Immature natural killer cell (primary cell): ENCODE data around the gene HDDC3. TPM values are rescaled to one million over a fixed set of nuclear protein-coding genes. Genes with fewer than 3 reads are reported as not detected.
"Not testable (repeated sequence)": the region's sequence is repeated elsewhere in the genome, so short reads cannot be mapped to it uniquely, and the experiment has no call there.

Experiments
- DNase-seq, 3 donors: peaks; one replicate each; pipeline ENCODE4 v3.0.0; 2022; ENCODE audit warnings: mixed read lengths in 1 of 3
- H3K27ac Mint-ChIP-seq, 6 donors: one replicate each; pipeline ENCODE4 v1.8.0; 2020; ENCODE audit warnings: mixed read lengths in 6 of 6, mild to moderate bottlenecking in 5 of 6, inconsistent platforms in 4 of 6, moderate library complexity in 3 of 6
- H3K27me3 Mint-ChIP-seq, 3 donors: one replicate each; pipeline ENCODE4 v1.8.0; 2020 to 2021; ENCODE audit warnings: low read depth in 3 of 3, mild to moderate bottlenecking in 3 of 3, mixed read lengths in 3 of 3, moderate library complexity in 3 of 3, inconsistent platforms in 1 of 3
- H3K36me3 Mint-ChIP-seq, 3 donors: one replicate each; pipeline ENCODE4 v1.8.0; 2020; ENCODE audit warnings: mixed read lengths in 3 of 3, inconsistent platforms in 2 of 3, mild to moderate bottlenecking in 2 of 3
- H3K4me1 Mint-ChIP-seq, 2 donors: one replicate each; pipeline ENCODE4 v1.8.0; 2020; ENCODE audit warnings: inconsistent platforms in 2 of 2, mild to moderate bottlenecking in 2 of 2, mixed read lengths in 2 of 2, moderate library complexity in 1 of 2
- H3K4me3 Mint-ChIP-seq, 5 donors: one replicate each; pipeline ENCODE4 v1.8.0; 2020; ENCODE audit warnings: mild to moderate bottlenecking in 5 of 5, mixed read lengths in 5 of 5, inconsistent platforms in 3 of 5, moderate library complexity in 3 of 5
- H3K9me3 Mint-ChIP-seq, 6 donors: one replicate each; pipeline ENCODE4 v1.8.0; 2020; ENCODE audit warnings: mild to moderate bottlenecking in 6 of 6, mixed read lengths in 6 of 6, inconsistent platforms in 4 of 6, moderate library complexity in 3 of 6
- polyA plus RNA-seq, 3 donors: library from polyadenylated mRNA; unstranded; fragments of 300-500 nt; fragmentation: Illumina TruSeq; gene quantifications; one replicate each; pipeline ENCODE4 v1.2.3, GENCODE V29; 2021

The HDDC3 gene
- polyA plus RNA-seq, 3 donors from 2014 or later, result 25.5 to 33.1 (median 32.1) TPM

DNA sequence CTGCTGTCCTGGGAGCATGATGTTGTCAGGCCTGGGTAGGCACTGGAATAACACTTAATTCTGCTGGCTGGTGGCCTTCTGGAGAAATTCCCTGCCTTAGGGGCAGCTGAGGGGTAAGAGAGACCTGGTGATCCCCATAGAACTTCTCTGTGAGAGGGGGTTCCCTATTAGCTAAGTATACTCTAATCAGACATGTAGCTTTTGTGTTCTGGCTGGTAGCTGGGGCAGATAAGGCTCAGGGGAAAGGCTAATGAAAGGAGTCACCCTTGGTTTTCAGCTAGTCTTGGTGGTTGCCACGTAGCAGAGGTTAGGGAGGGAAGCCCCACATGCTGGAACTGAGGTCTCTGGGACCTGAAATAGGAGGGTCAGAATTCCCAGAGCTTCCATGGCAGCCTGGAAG is 952 bp upstream of the HDDC3 start:
- H3K9me3 Mint-ChIP-seq, result no peaks in the 10 kb centered on the region
- H3K27me3 Mint-ChIP-seq, result peaks cover 0 to 16% (median 11%) of the 10 kb centered on the region in 3 donors
- H3K27ac Mint-ChIP-seq, result peak overlapping the region in 3 of 6 donors; percentile 34 to 93 (median 49)
- H3K4me1 Mint-ChIP-seq, result peaks cover 52 to 64% of the 10 kb centered on the region in 2 donors
- H3K4me3 Mint-ChIP-seq, result peak overlapping the region; percentile 21 to 96 (median 55)
- peaks cover 2 to 3% (median 2%) of the 10 kb centered on the region in 3 donors for H3K36me3 Mint-ChIP-seq
- no peak for DNase-seq

DNA sequence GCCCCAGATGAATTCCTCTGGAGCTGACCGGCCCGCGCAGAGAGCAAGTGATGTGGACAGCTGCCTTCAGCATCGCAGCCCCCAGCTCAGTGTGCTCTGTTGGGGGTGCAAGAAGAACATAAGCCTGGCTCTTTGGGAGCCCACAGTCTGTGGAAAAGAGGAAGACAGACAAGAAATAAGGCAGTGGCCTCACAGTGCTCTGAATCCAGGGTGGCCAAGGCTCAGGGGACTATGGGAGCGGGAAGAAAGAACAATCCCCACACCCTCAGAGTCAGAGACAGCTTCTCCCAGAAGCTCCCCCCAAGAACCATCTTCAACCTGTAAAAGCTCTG is 277 bp upstream of the HDDC3 start:
- peak overlapping the region; percentile 95 to 97 (median 96) for H3K4me3 Mint-ChIP-seq
- H3K27me3 Mint-ChIP-seq, result peaks cover 0 to 16% (median 11%) of the 10 kb centered on the region in 3 donors
- H3K36me3 Mint-ChIP-seq, result peaks cover 0 to 3% (median 0%) of the 10 kb centered on the region in 3 donors
- DNase-seq, result no peak
- H3K9me3 Mint-ChIP-seq, result no peaks in the 10 kb centered on the region
- H3K27ac Mint-ChIP-seq, result peak overlapping the region; percentile 87 to 98 (median 89)
- H3K4me1 Mint-ChIP-seq, result peaks cover 52 to 65% of the 10 kb centered on the region in 2 donors

DNA sequence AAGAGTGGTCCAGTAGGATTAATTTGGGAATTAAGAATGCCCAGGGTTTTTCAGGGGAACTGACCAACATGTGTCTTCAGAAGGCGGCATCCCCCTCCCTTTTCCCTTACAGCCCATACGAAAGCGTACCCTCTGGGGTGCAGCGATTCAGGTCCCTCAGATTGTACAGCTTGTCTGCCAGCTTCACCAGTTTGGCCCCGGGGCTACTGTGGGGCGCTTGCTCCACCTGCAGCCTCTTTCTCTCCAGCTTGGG is 848 bp downstream of the HDDC3 start:
- Mint-ChIP-seq H3K36me3 (no peaks in the 10 kb centered on the region), H3K4me1 (peaks cover 48 to 60% of the 10 kb centered on the region in 2 donors), H3K27ac (peak overlapping the region; percentile 93 to 98 (median 96)), H3K9me3 (no peaks in the 10 kb centered on the region), H3K27me3 (peaks cover 0 to 16% (median 11%) of the 10 kb centered on the region in 3 donors), H3K4me3 (peak overlapping the region; percentile 95 to 97 (median 96))
- no peak for DNase-seq

DNA sequence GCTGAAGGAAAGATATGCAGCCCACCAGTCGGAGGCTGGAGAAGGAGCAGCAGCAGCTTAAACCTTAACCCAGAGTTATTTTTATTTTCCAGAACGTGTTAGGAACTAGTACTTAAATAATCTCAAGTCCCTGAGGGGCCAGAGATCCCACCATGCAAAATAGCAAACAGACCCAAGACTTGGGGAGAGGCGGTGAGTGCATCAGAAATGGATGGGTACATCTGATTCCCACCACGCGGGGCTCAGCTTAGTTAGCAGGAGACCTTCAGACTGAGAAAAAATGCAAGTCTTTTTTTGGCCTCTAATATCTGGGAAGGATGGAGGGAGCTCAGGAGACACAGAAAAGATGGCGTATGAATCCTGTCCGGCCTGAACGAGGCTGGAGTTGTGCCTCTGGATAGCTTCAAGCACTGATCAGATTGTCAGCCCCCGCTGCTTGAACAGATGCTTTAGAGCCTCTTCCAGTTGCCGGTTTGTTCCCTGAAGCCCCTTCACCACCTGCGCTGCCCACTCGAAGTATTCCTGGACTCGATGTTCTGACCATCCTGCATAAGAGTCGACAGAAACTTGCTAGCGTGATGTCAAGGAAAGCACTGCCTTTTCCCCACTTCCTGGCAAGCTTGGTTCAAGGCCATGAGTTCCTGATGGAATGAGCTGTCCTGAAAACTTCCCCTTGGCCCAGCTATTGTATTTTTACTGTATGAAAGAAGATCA is 1.3 kb downstream of the HDDC3 start:
- no peaks in the 10 kb centered on the region for H3K36me3 Mint-ChIP-seq
- peak overlapping the region; percentile 93 to 98 (median 96) for H3K27ac Mint-ChIP-seq
- H3K4me1 Mint-ChIP-seq, result peaks cover 43 to 55% of the 10 kb centered on the region in 2 donors
- no peaks in the 10 kb centered on the region for H3K9me3 Mint-ChIP-seq
- H3K27me3 Mint-ChIP-seq, result peaks cover 0 to 16% (median 11%) of the 10 kb centered on the region in 3 donors
- no peak for DNase-seq
- H3K4me3 Mint-ChIP-seq, result peak overlapping the region; percentile 95 to 97 (median 96)

DNA sequence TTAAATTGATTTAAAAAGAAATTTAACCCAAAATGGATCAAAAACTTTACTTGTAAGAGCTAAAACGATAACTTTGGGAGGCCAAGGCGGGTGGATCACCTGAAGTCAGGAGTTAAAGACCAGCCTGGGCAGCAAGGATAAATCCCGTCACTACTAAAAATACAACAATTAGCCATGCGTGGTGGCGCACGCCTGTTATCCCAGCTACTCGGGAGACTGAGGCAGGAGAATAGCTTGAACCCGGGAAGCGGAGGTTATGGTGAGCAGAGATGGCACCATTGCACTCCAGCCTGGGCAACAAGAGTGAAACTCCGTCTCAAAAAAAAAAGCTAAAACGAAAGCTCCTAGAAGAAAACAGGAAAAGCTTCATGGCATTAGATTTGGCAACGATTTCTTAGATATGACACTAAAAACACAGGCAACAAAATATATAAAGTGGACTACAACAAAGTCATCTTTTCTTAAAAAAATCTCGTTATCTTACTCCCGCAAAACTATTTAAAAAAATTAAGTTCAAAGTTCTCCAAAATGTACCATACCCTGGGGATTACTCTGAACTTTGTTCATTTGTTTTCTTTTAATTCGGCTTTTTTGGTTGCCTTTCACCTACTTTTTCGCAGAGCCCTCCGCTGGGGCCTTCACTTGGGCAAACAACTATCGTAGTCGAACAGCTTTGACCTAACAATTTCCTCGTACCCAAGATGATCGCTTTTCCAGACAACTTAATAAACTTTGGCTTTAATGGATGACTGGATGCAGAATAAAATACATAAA is 2.9 kb downstream of the HDDC3 start:
- peaks cover 35 to 46% of the 10 kb centered on the region in 2 donors for H3K4me1 Mint-ChIP-seq
- peaks cover 0 to 16% (median 11%) of the 10 kb centered on the region in 3 donors for H3K27me3 Mint-ChIP-seq
- peak overlapping the region; percentile 93 to 98 (median 96) for H3K27ac Mint-ChIP-seq
- H3K4me3 Mint-ChIP-seq, result peak overlapping the region; percentile 92 to 97 (median 95)
- H3K9me3 Mint-ChIP-seq, result no peaks in the 10 kb centered on the region
- no peaks in the 10 kb centered on the region for H3K36me3 Mint-ChIP-seq
- peak in 1 of 3 donors; percentile 4 for DNase-seq

DNA sequence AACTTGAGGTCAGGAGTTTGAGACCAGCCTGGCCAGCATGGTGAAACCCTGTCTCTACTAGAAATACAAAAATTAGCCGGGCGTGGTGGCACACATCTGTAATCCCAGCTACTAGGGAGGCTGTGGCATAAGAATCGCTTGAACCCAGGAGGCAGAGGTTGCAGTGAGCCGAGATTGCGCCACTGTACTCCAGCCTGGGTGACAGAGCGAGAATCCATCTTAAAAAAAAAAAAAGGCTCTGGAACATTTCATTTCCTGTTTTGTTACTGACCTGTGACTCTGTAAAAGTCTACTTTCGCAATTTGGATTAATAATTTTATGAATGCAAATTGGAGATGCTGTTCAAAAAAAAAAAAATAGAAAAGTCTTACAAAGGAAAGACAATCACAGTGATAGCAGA is 4.2 kb downstream of the HDDC3 start:
- not testable (repeated sequence) for H3K36me3 Mint-ChIP-seq, DNase-seq, H3K9me3 Mint-ChIP-seq
- H3K4me1 Mint-ChIP-seq, result peaks cover 30 to 39% of the 10 kb centered on the region in 2 donors
- H3K4me3 Mint-ChIP-seq, result peak overlapping the region in 3 of 5 donors; percentile 25 to 68 (median 31)
- peaks cover 0 to 13% (median 9%) of the 10 kb centered on the region in 3 donors for H3K27me3 Mint-ChIP-seq
- H3K27ac Mint-ChIP-seq, result peak overlapping the region in 3 of 6 donors; percentile 62 to 75 (median 64)

DNA sequence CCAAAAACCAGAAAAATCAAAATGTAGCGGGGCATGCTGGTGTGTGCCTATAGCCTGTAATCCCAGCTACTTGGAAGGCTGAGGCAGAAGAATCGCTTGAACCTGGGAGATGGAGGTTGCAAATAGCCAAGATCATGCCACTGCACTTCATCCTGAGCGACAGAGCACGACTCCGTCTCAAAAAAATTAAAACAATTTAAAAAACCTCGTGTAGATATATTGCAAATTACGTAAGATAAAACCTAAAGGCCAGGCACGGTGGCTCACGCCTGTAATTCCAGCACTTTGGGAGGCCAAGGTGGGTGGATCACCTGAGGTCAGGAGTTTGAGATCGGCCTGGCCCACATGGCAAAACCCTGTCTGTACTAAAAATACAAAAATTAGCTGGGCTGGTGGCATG is 5.6 kb downstream of the HDDC3 start:
- H3K4me3 Mint-ChIP-seq, DNase-seq, H3K27ac Mint-ChIP-seq, H3K36me3 Mint-ChIP-seq, H3K9me3 Mint-ChIP-seq, H3K27me3 Mint-ChIP-seq: not testable (repeated sequence)
- peaks cover 24 to 31% of the 10 kb centered on the region in 2 donors for H3K4me1 Mint-ChIP-seq

DNA sequence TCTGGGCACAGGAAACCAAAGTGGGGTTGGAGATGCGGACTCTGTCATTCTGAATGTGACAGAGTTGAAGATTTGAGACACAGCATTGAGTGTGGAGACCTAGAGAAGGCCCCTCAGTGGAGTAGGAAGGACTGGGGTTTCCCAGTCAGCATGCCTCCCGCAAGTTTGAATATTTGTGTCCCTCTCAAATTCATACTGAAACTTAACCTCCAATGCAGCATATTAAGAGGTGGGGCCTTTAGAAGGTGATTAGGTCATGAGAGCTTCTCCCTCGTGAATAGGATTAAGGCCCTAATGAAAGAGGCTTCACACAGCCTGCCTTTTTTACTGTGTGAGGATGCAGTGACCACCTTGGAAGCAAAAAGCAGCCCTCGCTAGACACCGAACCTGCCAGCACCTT is 8.0 kb downstream of the HDDC3 start:
- Mint-ChIP-seq H3K4me3 (no peak overlapping the region), H3K27me3 (peaks cover 0 to 3% (median 0%) of the 10 kb centered on the region in 3 donors), H3K4me1 (peaks cover 3 to 10% of the 10 kb centered on the region in 2 donors), H3K27ac (no peak overlapping the region), H3K36me3 (peaks cover 9 to 21% (median 14%) of the 10 kb centered on the region in 3 donors), H3K9me3 (no peaks in the 10 kb centered on the region)
- DNase-seq, result no peak

DNA sequence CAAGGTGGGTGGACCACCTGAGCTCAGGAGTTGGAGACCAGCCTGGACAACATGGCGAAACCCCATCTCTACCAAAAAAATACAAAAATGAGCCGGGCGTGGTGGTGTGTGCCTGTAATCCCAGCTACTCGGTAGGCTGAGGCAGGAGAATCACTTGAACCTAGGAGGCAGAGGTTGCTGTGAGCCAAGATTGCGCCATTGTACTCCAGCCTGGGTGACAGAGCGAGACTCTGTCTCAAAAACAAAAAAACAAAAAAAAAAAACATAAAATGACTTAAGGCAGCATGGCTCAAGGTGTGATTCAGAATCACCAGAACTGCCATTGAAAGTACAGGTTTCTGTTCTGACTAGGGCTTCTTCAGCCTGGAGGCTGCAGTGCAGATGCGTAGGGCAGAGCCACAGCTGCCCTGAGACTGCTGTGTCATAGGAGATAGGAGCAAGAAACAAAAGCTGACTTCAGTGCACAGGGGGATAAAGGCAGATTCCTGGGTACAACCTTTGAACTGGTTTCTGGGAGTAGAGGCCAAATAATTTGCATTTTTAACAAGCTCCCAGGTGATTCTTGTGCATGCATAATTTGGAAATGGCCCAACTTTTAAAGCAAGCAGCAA is 9.5 kb downstream of the HDDC3 start:
- peaks cover 18 to 32% (median 22%) of the 10 kb centered on the region in 3 donors for H3K36me3 Mint-ChIP-seq
- not testable (repeated sequence) for H3K9me3 Mint-ChIP-seq, DNase-seq, H3K27me3 Mint-ChIP-seq, H3K27ac Mint-ChIP-seq, H3K4me3 Mint-ChIP-seq, H3K4me1 Mint-ChIP-seq

DNA sequence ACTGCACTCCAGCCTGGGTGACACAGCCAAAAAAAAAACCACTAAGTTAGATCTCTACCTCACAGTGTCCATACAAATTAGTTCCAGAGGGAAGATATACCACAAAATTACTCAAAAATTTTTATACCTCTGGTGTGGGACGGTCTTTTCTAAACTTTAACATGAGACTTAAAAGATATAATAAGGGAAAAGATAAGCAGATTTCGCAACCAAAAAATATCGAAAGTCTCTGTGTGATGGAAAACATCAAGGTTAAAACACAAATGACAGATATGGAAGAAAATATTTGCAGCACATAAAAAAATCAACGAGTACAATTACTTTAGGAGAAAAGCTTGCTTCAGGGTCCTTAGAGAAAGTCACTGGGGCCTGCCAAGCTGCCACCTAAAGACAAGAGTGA is 10.5 kb downstream of the HDDC3 start:
- Mint-ChIP-seq H3K36me3 (peaks cover 26 to 38% (median 28%) of the 10 kb centered on the region in 3 donors), H3K27me3 (peaks cover 0 to 2% (median 0%) of the 10 kb centered on the region in 3 donors), H3K9me3 (no peaks in the 10 kb centered on the region), H3K4me1 (no peaks in the 10 kb centered on the region), H3K27ac (peak overlapping the region in 2 of 6 donors; percentile 28), H3K4me3 (no peak overlapping the region)
- no peak for DNase-seq

DNA sequence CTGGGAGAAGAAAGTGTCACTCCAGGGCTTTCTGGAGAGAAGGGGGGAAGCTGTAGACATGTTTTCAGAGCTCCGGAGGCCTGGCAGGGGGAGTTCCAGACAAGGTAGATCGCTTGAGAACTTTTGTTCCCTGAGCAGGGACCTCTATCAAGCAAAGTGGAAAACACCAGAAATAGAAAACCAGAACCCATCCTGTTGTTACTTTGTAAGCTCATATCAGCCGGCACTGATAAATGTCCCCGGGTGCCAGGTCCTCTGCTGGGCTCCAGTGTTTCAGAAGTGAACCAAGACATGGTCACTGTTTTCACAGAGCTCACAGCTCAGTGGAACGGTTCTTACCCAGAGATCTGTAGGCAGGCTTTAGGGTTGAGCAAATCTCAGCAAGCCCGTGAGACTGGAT is 13.5 kb downstream of the HDDC3 start:
- H3K36me3 Mint-ChIP-seq, result peaks cover 31 to 48% (median 42%) of the 10 kb centered on the region in 3 donors
- H3K9me3 Mint-ChIP-seq, result no peaks in the 10 kb centered on the region
- H3K4me3 Mint-ChIP-seq, result no peak overlapping the region
- peaks cover 0 to 2% (median 0%) of the 10 kb centered on the region in 3 donors for H3K27me3 Mint-ChIP-seq
- H3K4me1 Mint-ChIP-seq, result no peaks in the 10 kb centered on the region
- no peak overlapping the region for H3K27ac Mint-ChIP-seq
- DNase-seq, result no peak

DNA sequence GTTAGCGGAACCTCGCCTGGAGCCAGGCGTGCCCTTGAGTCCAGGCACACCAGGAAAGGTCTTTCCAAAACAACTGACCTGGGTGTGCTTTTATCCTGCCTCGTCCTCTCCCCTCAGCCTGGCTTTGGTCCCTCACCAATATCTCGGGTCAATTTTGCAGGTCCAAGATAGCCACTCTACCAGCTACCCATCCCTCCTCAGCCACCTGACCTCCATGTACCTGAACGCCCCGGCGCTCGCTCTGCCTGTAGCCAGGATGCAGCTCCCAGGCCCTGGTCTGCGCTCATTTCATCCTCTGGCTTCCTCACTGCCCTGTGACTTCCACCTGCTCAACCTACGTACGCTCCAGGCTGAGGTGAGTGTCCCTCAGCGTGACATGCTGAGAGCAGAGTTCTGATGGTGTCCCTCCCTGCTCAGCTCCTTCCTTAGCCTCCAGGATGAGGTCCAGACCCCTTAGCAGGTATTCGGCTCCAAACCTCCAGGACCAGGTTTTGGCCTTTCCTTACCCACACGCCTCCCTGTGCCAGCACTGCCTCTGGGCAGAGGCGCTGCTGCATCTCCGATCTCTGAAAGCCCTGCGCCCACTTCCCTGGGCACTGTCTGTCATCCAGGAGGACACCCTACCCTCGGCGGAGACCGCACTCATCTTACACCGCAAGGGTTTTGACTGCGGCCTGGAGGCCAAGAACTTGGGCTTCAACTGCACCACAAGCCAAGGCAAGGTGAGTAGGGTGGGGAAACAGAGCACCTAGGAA is 14.1 kb downstream of the HDDC3 start:
- no peak for DNase-seq
- no peak overlapping the region for H3K4me3 Mint-ChIP-seq
- no peaks in the 10 kb centered on the region for H3K9me3 Mint-ChIP-seq
- H3K27ac Mint-ChIP-seq, result peak overlapping the region in 1 of 6 donors; percentile 69
- H3K4me1 Mint-ChIP-seq, result no peaks in the 10 kb centered on the region
- peaks cover 36 to 54% (median 43%) of the 10 kb centered on the region in 3 donors for H3K36me3 Mint-ChIP-seq
- peaks cover 0 to 2% (median 0%) of the 10 kb centered on the region in 3 donors for H3K27me3 Mint-ChIP-seq

DNA sequence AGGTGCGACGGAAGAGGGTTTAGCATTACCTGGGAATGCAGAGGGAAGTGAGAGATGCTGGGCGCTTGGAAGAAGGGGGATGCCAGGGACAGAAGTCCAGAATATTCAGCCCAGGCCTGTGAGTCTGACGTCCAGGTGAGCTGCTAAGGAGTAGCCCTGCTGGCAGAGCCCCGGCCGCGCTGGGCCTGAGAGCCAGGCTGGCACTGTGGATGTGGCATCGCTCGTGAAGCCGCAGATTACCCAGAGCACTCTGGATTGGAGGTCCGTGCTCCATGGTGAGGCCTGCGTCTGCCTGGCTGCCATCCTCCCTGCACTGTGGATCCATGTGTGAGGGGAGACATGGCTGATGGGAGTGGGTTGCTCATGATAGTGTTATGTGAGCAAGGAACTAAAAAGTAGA is 14.8 kb downstream of the HDDC3 start:
- H3K4me1 Mint-ChIP-seq, result no peaks in the 10 kb centered on the region
- H3K9me3 Mint-ChIP-seq, result no peaks in the 10 kb centered on the region
- peak overlapping the region in 1 of 6 donors; percentile 30 for H3K27ac Mint-ChIP-seq
- peaks cover 37 to 59% (median 49%) of the 10 kb centered on the region in 3 donors for H3K36me3 Mint-ChIP-seq
- peaks cover 0 to 2% (median 0%) of the 10 kb centered on the region in 3 donors for H3K27me3 Mint-ChIP-seq
- H3K4me3 Mint-ChIP-seq, result no peak overlapping the region
- no peak for DNase-seq
